HepG2 (cell line): ENCODE measurements around the gene ADAMTS16. TPM values are rescaled to one million over a fixed set of nuclear protein-coding genes. Genes with fewer than 3 reads are reported as not detected.
A peak's percentile ranks its signal among the peaks of the same experiment; 100 is the strongest.

Experiments
- ATAC-seq: fragments of 200-7000 bp; cut with Tn5 transposase; 3 replicates; pipeline ENCODE4 v1.9.1; 2020; ENCODE audit warnings: mild to moderate bottlenecking, moderate library complexity
- BruUV-seq: library from RNA; stranded (reverse); fragments of 400-500 nt; replicated peaks from 2 replicates; lab custom pipeline; 2021; lab: Mats Ljungman, UMichigan
- CTCF ChIA-PET: fragments of 300-600 bp; formaldehyde crosslinking; extraction: SDS; loops from one replicate; lab custom pipeline; 2021; ENCODE audit warnings: low total read pairs, inconsistent platforms, low intra/inter-chr PET ratio; lab: Yijun Ruan, JAX
- POLR2A ChIA-PET: fragments of 350-600 bp; sonication (Branson Sonifier 250); formaldehyde crosslinking; loops from one replicate; lab custom pipeline; 2020; ENCODE audit warnings: antibody characterized with exemption, inconsistent platforms; lab: Yijun Ruan, JAX
- DNase-seq: peaks from one replicate; pipeline ENCODE4 v3.0.0-alpha.2; 2015; ENCODE audit warnings: low spot score
- FAIRE-seq: peaks from 3 replicates; lab custom pipeline; 2011; peaks lifted over from hg19 to GRCh38; lab: Jason Lieb, UNC
- H2AFZ ChIP-seq: one replicate; pipeline ENCODE4 v1.6.1; 2011; ENCODE audit warnings: low read length, inconsistent platforms
- H3K27ac ChIP-seq: fragments of 300-600 bp; 3 replicates; pipeline ENCODE4 v1.8.0; 2011; ENCODE audit warnings: mixed run types, mild to moderate bottlenecking, mixed read lengths, low read length, inconsistent platforms; ENCODE audit not compliant: insufficient read depth; ENCODE audit errors: extremely low read length
- H3K27me3 ChIP-seq, 2 experiments: fragments of 200-600 bp in 1 of 2; 2 replicates in 1 of 2; 3 replicates in 1 of 2; pipeline versions ENCODE4 v1.6.0 to v1.8.0; 2011; ENCODE audit warnings: low read length in 2 of 2, mild to moderate bottlenecking in 2 of 2, moderate library complexity in 2 of 2, inconsistent platforms in 1 of 2; ENCODE audit not compliant: insufficient read depth in 2 of 2, control insufficient read depth in 1 of 2
- H3K36me3 ChIP-seq, 2 experiments: fragments of 200-600 bp in 1 of 2; replicated peaks in 1 of 2; 2 replicates in 1 of 2; 3 replicates in 1 of 2; pipeline versions ENCODE4 v1.5.1 to v1.8.0; 2011; ENCODE audit warnings: low read length in 2 of 2, inconsistent platforms in 1 of 2; ENCODE audit not compliant: insufficient read depth in 2 of 2, control insufficient read depth in 1 of 2
- H3K4me1 ChIP-seq: 2 replicates; pipeline ENCODE4 v1.5.1; 2012; ENCODE audit warnings: low read length, inconsistent platforms; ENCODE audit not compliant: insufficient read depth
- H3K4me2 ChIP-seq: 2 replicates; pipeline ENCODE4 v1.6.0; 2011; ENCODE audit warnings: low read depth, low read length, inconsistent platforms
- H3K4me3 ChIP-seq, 3 experiments: fragments of 200-600 bp in 1 of 3; sonication (generic), shearing (Covaris generic) in 1 of 3; replicated peaks in 1 of 3; 2 replicates each; pipeline ENCODE4 v1.5.1; 2011 to 2016; ENCODE audit warnings: low read length in 3 of 3, inconsistent platforms in 2 of 3, low read depth in 2 of 3, mild to moderate bottlenecking in 2 of 3, control low read depth in 1 of 3, mixed read lengths in 1 of 3; ENCODE audit not compliant: insufficient read depth in 1 of 3
- H3K79me2 ChIP-seq: one replicate; pipeline ENCODE4 v1.6.1; 2011; ENCODE audit warnings: low read length, inconsistent platforms; ENCODE audit not compliant: insufficient read depth
- H3K9ac ChIP-seq: 2 replicates; pipeline ENCODE4 v1.6.0; 2011; ENCODE audit warnings: mild to moderate bottlenecking, low read depth, low read length, inconsistent platforms; ENCODE audit not compliant: insufficient read depth
- H3K9me3 ChIP-seq: 2 replicates; pipeline ENCODE4 v1.5.1; 2012; ENCODE audit warnings: mild to moderate bottlenecking, low read length
- H4K20me1 ChIP-seq: 2 replicates; pipeline ENCODE4 v1.6.0; 2011; ENCODE audit warnings: inconsistent platforms, mild to moderate bottlenecking, low read length, moderate library complexity; ENCODE audit not compliant: insufficient read depth
- BCL6 ChIP-seq: IDR thresholded peaks from 2 replicates; pipeline ENCODE4 v1.6.1; 2016; ENCODE audit warnings: missing genetic modification reagents, missing compliant biosample characterization
- PBX3 ChIP-seq: sonication (generic); formaldehyde crosslinking; IDR thresholded peaks from 2 replicates; pipeline ENCODE4 v1.8.1; 2023; ENCODE audit warnings: missing genetic modification reagents, inconsistent platforms, borderline replicate concordance
- PLSCR1 ChIP-seq: sonication (generic); formaldehyde crosslinking; IDR thresholded peaks from 2 replicates; pipeline ENCODE4 v1.5.0; 2020; ENCODE audit warnings: missing genetic modification reagents, mild to moderate bottlenecking, borderline replicate concordance
- RARA ChIP-seq: IDR thresholded peaks from 2 replicates; pipeline ENCODE4 v1.6.1; 2016; ENCODE audit warnings: missing genetic modification reagents, missing compliant biosample characterization
- SKI ChIP-seq: fragments of 450-650 bp; IDR thresholded peaks from one replicate; pipeline ENCODE4 v1.6.1; 2018; ENCODE audit warnings: mild to moderate bottlenecking; ENCODE audit not compliant: partially characterized antibody
- THAP8 ChIP-seq: sonication (generic); formaldehyde crosslinking; IDR thresholded peaks from 2 replicates; pipeline ENCODE4 v1.5.1; 2020; ENCODE audit warnings: missing genetic modification reagents, mild to moderate bottlenecking, borderline replicate concordance
- ZNF263 ChIP-seq: sonication (generic); formaldehyde crosslinking; IDR thresholded peaks from 2 replicates; pipeline ENCODE4 v1.4.0; 2020; ENCODE audit warnings: missing genetic modification reagents
- WGBS: methylation state at CpG from one replicate; pipeline ENCODE4 v1.1.6; 2017; ENCODE audit warnings: low lambda C conversion rate; 5-methylcytosine and 5-hydroxymethylcytosine counted together
- in situ Hi-C: cut with HindIII; loops from 2 replicates; pipeline ENCODE4 v1.10.0; 2017; ENCODE audit warnings: low pct_unique_long_range_greater_than_20kb; ENCODE audit not compliant: extremely low pct_ligation_motif_present
- intact Hi-C: fragments of 100-400 bp; cut with micrococcal nuclease; formaldehyde crosslinking; loops from one replicate; pipeline ENCODE4 v1.10.0; 2022; ENCODE audit not compliant: unreplicated experiment
- polyA plus RNA-seq, 8 experiments: library from polyadenylated mRNA; depleted of rRNA in 3 of 8; stranded (reverse) in 7 of 8; unstranded in 1 of 8; fragments of >200 nt; fragmentation: Illumina TruSeq in 4 of 8; extraction: Trizol in 4 of 8; gene quantifications; 2 replicates each; pipeline versions ENCODE4 v1.2.1 to v1.2.3, GENCODE V29; 2011 to 2016; ENCODE audit warnings: low read depth in 4 of 8, missing spikeins in 1 of 8, mixed read lengths in 1 of 8; ENCODE audit not compliant: insufficient read depth in 1 of 8
- total RNA-seq, 5 experiments: library from RNA; depleted of rRNA; stranded (reverse); fragments of >200 nt; fragmentation: Illumina TruSeq; extraction: Trizol; gene quantifications; 2 replicates each; pipeline ENCODE4 v1.2.3, GENCODE V29; 2016; ENCODE audit warnings: low read depth in 1 of 5

Gene ADAMTS16
- total and polyA plus RNA-seq, 2 of the 13 experiments (the other 11 are each of a cell fraction or from before 2014, with no cell fraction given): 0.02 to 0.03 TPM

DNA sequence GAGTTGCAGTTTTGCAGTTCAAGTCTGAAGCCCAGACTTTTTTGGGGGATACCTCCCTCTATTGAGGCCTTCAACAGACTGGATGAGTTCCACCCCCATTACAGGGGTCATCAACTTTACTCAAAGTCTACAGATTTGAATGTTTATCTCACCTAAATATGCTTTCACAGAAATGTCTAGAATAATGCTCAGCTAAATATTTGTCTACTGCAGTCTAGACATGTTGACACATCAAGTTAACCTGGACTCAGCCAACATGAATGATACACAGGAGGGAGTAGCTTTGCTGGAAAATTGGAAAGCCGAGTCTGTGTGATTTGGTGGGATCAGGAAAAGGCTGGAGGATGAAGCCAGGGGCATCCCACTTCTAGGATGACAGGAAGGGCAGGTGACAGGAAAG is 154.3 kb downstream of the ADAMTS16 start:
- H4K20me1 ChIP-seq: no peaks in the 10 kb centered on the region
- H3K9me3 ChIP-seq: no peaks in the 10 kb centered on the region
- BruUV-seq: no TSS peak
- ChIA-PET CTCF (no interaction called here), POLR2A (no interaction called here)
- 38% methylated on average over 1 of the region's 1 CpG for WGBS
- no peaks in the 10 kb centered on the region for H3K27me3 ChIP-seq
- H3K36me3 ChIP-seq: no peaks in the 10 kb centered on the region
- H3K79me2 ChIP-seq: no peaks in the 10 kb centered on the region
- TF ChIP-seq PBX3 (CRISPR knock-in tag) (no peak), PLSCR1 (CRISPR knock-in tag) (no peak), ZNF263 (CRISPR knock-in tag) (no peak), BCL6 (CRISPR knock-in tag) (peak; percentile 92), THAP8 (CRISPR knock-in tag) (no peak), SKI (peak; percentile 42), RARA (CRISPR knock-in tag) (peak; percentile 38; the same call in 1 of the 2 replicates)
- H3K4me2 ChIP-seq: no peak overlapping the region
- no peak overlapping the region for H3K9ac ChIP-seq
- no peak for DNase-seq
- no peak for FAIRE-seq
- in situ Hi-C loops (no loop called here), intact Hi-C loops (loop anchor here (10.0 kb wide), 1 partner anchor 100 kb away; no protein-coding TSS in a partner anchor)
- no peak overlapping the region for H3K27ac ChIP-seq
- H2AFZ ChIP-seq: no peak overlapping the region
- no peak for ATAC-seq
- H3K4me1 ChIP-seq: peaks cover 32% of the 10 kb centered on the region
- no peak overlapping the region for H3K4me3 ChIP-seq
